ENCODE results near the gene ZC3H11A.

GRCh38 chr1:203835476-203835875 is 40.1 kb downstream of the ZC3H11A start:
- TF ChIP-seq ELF1 (IDR thresholded peaks at IDR 0.05; ENCODE audit: borderline replicate concordance, low read depth) (no peak), EZH2 (IDR thresholded peaks at IDR 0.05) (no peak), MAX (IDR thresholded peaks at IDR 0.05) (no peak), POLR2A (IDR thresholded peaks at IDR 0.05; ENCODE audit: borderline replicate concordance, extremely low read depth, insufficient read depth, insufficient read length) (no peak), POLR2AphosphoS5 (IDR thresholded peaks at IDR 0.05; ENCODE audit: low read depth, low read length) (no peak), JUND (IDR thresholded peaks at IDR 0.05) (no peak), CEBPB (IDR thresholded peaks at IDR 0.05; ENCODE audit: low read depth) (no peak), CBX3 (IDR thresholded peaks at IDR 0.05; ENCODE audit: low read depth) (no peak), ZFX (IDR thresholded peaks at IDR 0.05) (no peak), ZNF274 (IDR thresholded peaks at IDR 0.05; ENCODE audit: low read depth, low read length) (no peak)
- TF ChIP-seq, protein P1, sequence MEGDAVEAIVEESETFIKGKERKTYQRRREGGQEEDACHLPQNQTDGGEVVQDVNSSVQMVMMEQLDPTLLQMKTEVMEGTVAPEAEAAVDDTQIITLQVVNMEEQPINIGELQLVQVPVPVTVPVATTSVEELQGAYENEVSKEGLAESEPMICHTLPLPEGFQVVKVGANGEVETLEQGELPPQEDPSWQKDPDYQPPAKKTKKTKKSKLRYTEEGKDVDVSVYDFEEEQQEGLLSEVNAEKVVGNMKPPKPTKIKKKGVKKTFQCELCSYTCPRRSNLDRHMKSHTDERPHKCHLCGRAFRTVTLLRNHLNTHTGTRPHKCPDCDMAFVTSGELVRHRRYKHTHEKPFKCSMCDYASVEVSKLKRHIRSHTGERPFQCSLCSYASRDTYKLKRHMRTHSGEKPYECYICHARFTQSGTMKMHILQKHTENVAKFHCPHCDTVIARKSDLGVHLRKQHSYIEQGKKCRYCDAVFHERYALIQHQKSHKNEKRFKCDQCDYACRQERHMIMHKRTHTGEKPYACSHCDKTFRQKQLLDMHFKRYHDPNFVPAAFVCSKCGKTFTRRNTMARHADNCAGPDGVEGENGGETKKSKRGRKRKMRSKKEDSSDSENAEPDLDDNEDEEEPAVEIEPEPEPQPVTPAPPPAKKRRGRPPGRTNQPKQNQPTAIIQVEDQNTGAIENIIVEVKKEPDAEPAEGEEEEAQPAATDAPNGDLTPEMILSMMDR (IDR thresholded peaks at IDR 0.05 in 2 of 3, conservative IDR thresholded peaks at IDR 0.05 in 1 of 3; ENCODE audit: borderline replicate concordance in 1 of 3, insufficient read depth in 1 of 3, low read depth in 2 of 3, low read length in 2 of 3): peak in 2 of 3 experiments; percentile 21 to 27; a peak in 1 of 6 replicates
- TF ChIP-seq, protein P2, sequence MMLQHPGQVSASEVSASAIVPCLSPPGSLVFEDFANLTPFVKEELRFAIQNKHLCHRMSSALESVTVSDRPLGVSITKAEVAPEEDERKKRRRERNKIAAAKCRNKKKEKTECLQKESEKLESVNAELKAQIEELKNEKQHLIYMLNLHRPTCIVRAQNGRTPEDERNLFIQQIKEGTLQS (IDR thresholded peaks at IDR 0.05): no peak
- TF ChIP-seq, protein P3, sequence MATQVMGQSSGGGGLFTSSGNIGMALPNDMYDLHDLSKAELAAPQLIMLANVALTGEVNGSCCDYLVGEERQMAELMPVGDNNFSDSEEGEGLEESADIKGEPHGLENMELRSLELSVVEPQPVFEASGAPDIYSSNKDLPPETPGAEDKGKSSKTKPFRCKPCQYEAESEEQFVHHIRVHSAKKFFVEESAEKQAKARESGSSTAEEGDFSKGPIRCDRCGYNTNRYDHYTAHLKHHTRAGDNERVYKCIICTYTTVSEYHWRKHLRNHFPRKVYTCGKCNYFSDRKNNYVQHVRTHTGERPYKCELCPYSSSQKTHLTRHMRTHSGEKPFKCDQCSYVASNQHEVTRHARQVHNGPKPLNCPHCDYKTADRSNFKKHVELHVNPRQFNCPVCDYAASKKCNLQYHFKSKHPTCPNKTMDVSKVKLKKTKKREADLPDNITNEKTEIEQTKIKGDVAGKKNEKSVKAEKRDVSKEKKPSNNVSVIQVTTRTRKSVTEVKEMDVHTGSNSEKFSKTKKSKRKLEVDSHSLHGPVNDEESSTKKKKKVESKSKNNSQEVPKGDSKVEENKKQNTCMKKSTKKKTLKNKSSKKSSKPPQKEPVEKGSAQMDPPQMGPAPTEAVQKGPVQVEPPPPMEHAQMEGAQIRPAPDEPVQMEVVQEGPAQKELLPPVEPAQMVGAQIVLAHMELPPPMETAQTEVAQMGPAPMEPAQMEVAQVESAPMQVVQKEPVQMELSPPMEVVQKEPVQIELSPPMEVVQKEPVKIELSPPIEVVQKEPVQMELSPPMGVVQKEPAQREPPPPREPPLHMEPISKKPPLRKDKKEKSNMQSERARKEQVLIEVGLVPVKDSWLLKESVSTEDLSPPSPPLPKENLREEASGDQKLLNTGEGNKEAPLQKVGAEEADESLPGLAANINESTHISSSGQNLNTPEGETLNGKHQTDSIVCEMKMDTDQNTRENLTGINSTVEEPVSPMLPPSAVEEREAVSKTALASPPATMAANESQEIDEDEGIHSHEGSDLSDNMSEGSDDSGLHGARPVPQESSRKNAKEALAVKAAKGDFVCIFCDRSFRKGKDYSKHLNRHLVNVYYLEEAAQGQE (IDR thresholded peaks at IDR 0.05; ENCODE audit: low read depth): no peak
